Measurements from ENCODE around the gene SFI1.

The SFI1 gene

GRCh38 chr22:31627223-31627731, 130.9 kb downstream of the SFI1 start:
- no peak for TF ChIP-seq CTCF (IDR thresholded peaks at IDR 0.05; ENCODE audit: low read depth, low read length)
- no peak for DNase-seq (ENCODE audit: extremely low read depth, low read depth)

GRCh38 chr22:31628362-31628761, 132.0 kb downstream of the SFI1 start:
- DNase-seq (ENCODE audit: extremely low read depth, low read depth), result no peak
- TF ChIP-seq CTCF (IDR thresholded peaks at IDR 0.05; ENCODE audit: low read depth, low read length), result no peak

GRCh38 chr22:31628969-31629708, 132.8 kb downstream of the SFI1 start:
- no peak for TF ChIP-seq CTCF (IDR thresholded peaks at IDR 0.05; ENCODE audit: low read depth, low read length)
- no peak for DNase-seq (ENCODE audit: extremely low read depth, low read depth)

GRCh38 chr22:31629741-31630184, 133.4 kb downstream of the SFI1 start:
- DNase-seq (ENCODE audit: extremely low read depth, low read depth), result no peak
- TF ChIP-seq CTCF (IDR thresholded peaks at IDR 0.05; ENCODE audit: low read depth, low read length), result no peak

GRCh38 chr22:31630331-31631329, 134.3 kb downstream of the SFI1 start:
- no peak for TF ChIP-seq CTCF (IDR thresholded peaks at IDR 0.05; ENCODE audit: low read depth, low read length)
- no peak for DNase-seq (ENCODE audit: extremely low read depth, low read depth)

GRCh38 chr22:31631436-31631835, 135.1 kb downstream of the SFI1 start:
- TF ChIP-seq CTCF (IDR thresholded peaks at IDR 0.05; ENCODE audit: low read depth, low read length), result no peak
- no peak for DNase-seq (ENCODE audit: extremely low read depth, low read depth)
